ENCODE results near the gene H1-8. TPM values are rescaled to one million over a fixed set of nuclear protein-coding genes. Genes with fewer than 3 reads are reported as not detected.
A peak's percentile ranks its signal among the peaks of the same experiment; 100 is the strongest.

Gene H1-8
- total and polyA plus RNA-seq, 8 donors = not detected

- Histone ChIP-seq H3K9me3 (no peaks in the 10 kb centered on the region), H3K36me3 (no peaks in the 10 kb centered on the region), H3K4me3 (no peak overlapping the region), H3K4me1 (peaks cover 0 to 4% (median 2%) of the 10 kb centered on the region in 4 donors), H3K27me3 (no peaks in the 10 kb centered on the region), H3K27ac (no peak overlapping the region)
- DNase-seq = peak in 1 of 2 donors; percentile 29
- TF ChIP-seq CTCF (IDR thresholded peaks at IDR 0.05) (no peak), EP300 (IDR thresholded peaks at IDR 0.05) (no peak)
- 69 to 80% (median 77%) methylated on average over 12 of the region's 12 CpGs for WGBS, 5 donors
- intact Hi-C loops (cut with DNase I; ENCODE audit: low total_unique reads) = no loop called here
Measured at GRCh38 chr3:129529436-129530210, 13.4 kb upstream of the H1-8 start.

GRCh38 chr3:129530251-129530791 is 12.7 kb upstream of the H1-8 start:
- intact Hi-C loops (cut with DNase I; ENCODE audit: low total_unique reads) = no loop called here
- no peak overlapping the region for H3K27ac ChIP-seq
- H3K36me3 ChIP-seq = no peaks in the 10 kb centered on the region
- TF ChIP-seq EP300 (IDR thresholded peaks at IDR 0.05) = no peak
- TF ChIP-seq POLR2A (IDR thresholded peaks at IDR 0.05) = no peak
- TF ChIP-seq POLR2AphosphoS5 (IDR thresholded peaks at IDR 0.05) = no peak
- TF ChIP-seq CTCF (IDR thresholded peaks at IDR 0.05) = no peak
- no peak overlapping the region for H3K4me3 ChIP-seq
- peaks cover 0 to 4% (median 2%) of the 10 kb centered on the region in 4 donors for H3K4me1 ChIP-seq
- WGBS, 5 donors = 30 to 42% (median 38%) methylated on average over 6 of the region's 6 CpGs
- no peaks in the 10 kb centered on the region for H3K9me3 ChIP-seq
- H3K27me3 ChIP-seq = no peaks in the 10 kb centered on the region
- DNase-seq = peak in 1 of 2 donors; percentile 55

- Histone ChIP-seq H3K4me3 (no peak overlapping the region), H3K9me3 (no peaks in the 10 kb centered on the region), H3K27me3 (no peaks in the 10 kb centered on the region), H3K27ac (no peak overlapping the region), H3K36me3 (no peaks in the 10 kb centered on the region), H3K4me1 (peaks cover 0 to 4% (median 2%) of the 10 kb centered on the region in 4 donors)
- TF ChIP-seq POLR2A (IDR thresholded peaks at IDR 0.05) (no peak), EP300 (IDR thresholded peaks at IDR 0.05) (no peak), POLR2AphosphoS5 (IDR thresholded peaks at IDR 0.05) (no peak), CTCF (IDR thresholded peaks at IDR 0.05) (no peak)
- 94 to 99% (median 98%) methylated on average over 11 to 13 of the region's 13 CpGs for WGBS, 5 donors
- no peak for DNase-seq
- intact Hi-C loops (cut with DNase I; ENCODE audit: low total_unique reads) = no loop called here
Measured at GRCh38 chr3:129530821-129531220, 12.2 kb upstream of the H1-8 start.

- Histone ChIP-seq H3K4me3 (no peak overlapping the region), H3K36me3 (no peaks in the 10 kb centered on the region), H3K27ac (no peak overlapping the region), H3K4me1 (peaks cover 0 to 4% (median 2%) of the 10 kb centered on the region in 4 donors), H3K27me3 (no peaks in the 10 kb centered on the region), H3K9me3 (no peaks in the 10 kb centered on the region)
- no peak for TF ChIP-seq POLR2A (IDR thresholded peaks at IDR 0.05)
- TF ChIP-seq EP300 (IDR thresholded peaks at IDR 0.05) = no peak
- no peak for TF ChIP-seq POLR2AphosphoS5 (IDR thresholded peaks at IDR 0.05)
- no peak for TF ChIP-seq CTCF (IDR thresholded peaks at IDR 0.05)
- intact Hi-C loops (cut with DNase I; ENCODE audit: low total_unique reads) = no loop called here
- DNase-seq = no peak
- 91 to 94% (median 93%) methylated on average over 11 of the region's 11 CpGs for WGBS, 5 donors
Measured at GRCh38 chr3:129531699-129532098, 11.3 kb upstream of the H1-8 start.
